Ishikawa (cell line): ENCODE data around the gene GRHL1.

Experiments
- FOXM1 ChIP-seq: IDR thresholded peaks from 2 replicates; pipeline ENCODE4 v1.6.1; 2012; ENCODE audit warnings: low read depth, borderline replicate concordance
- RAD21 ChIP-seq: IDR thresholded peaks from 2 replicates; pipeline ENCODE4 v1.6.1; 2012; ENCODE audit warnings: low read depth
- TAF1 ChIP-seq: IDR thresholded peaks from 2 replicates; pipeline ENCODE4 v1.6.1; 2012; ENCODE audit warnings: low read depth, mild to moderate bottlenecking

DNA sequence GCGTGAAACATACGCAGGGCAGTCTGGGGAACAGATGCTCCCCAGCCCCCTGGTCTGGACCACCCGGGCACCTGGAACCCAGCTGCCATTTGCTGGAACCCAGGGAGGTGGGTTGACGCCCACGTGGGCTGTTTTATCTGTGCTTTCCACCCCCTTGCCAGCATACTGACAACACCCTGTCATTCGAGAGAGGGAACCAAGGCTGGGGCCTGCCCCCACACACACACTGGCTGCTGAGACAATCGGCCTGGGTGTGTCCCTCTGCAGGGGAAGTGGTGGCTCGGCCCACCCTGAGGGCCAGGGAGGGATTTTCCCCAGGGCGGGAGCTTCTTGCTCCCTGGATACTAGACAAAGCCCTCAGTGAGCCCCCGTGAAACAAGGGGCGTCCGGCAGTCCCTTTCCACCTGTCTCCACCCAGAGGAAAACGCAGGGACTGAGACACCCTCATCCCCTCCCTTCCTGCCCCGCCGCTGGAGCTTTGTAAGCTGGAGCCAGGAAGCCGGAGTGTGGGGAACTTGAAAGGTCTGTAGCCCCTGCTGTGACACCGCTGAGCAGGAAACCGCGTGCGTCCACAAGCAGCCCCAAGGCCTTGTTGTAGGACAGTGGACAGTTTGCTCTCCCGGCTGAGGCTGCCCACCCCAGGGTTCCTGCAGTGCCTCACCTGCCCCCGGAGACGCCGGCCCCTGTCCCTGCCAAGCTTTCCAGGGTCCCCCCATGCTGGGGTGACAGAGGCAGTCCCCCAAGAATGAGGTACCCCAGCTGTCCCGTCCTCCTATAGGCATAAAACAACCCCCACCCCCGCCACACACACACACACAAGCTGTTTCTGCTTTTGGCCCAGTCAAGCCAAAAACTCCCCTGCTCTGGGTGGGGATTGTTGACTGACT is 77.7 kb downstream of the GRHL1 start:
- TF ChIP-seq FOXM1 (no peak; the same call in 1 of the 2 replicates), TAF1 (no peak), RAD21 (no peak)
